ENCODE measurements around the gene KCNIP4. TPM values are rescaled to one million over a fixed set of nuclear protein-coding genes. Genes with fewer than 3 reads are reported as not detected.
A peak's percentile ranks its signal among the peaks of the same experiment; 100 is the strongest.

Gene KCNIP4
- total RNA-seq, 4 donors from 2014 or later: 1.3 to 11.1 TPM; not detected in 2

- Histone ChIP-seq H3K27ac (no peak overlapping the region), H3K36me3 (no peaks in the 10 kb centered on the region), H3K4me3 (no peak overlapping the region), H3K4me1 (no peaks in the 10 kb centered on the region), H3K27me3 (no peaks in the 10 kb centered on the region), H3K9me3 (no peaks in the 10 kb centered on the region)
- intact Hi-C loops (cut with DNase I; ENCODE audit: low total_unique reads): no loop called here
- DNase-seq: no peak
- no peak for TF ChIP-seq POLR2A (IDR thresholded peaks at IDR 0.05)
- no peak for TF ChIP-seq CTCF (IDR thresholded peaks at IDR 0.05)
Measured at GRCh38 chr4:21177092-21177491, 771.5 kb downstream of the KCNIP4 start.

GRCh38 chr4:21167711-21168110, 780.9 kb downstream of the KCNIP4 start:
- Histone ChIP-seq H3K27me3 (no peaks in the 10 kb centered on the region), H3K4me3 (no peak overlapping the region), H3K4me1 (no peaks in the 10 kb centered on the region), H3K27ac (no peak overlapping the region), H3K36me3 (no peaks in the 10 kb centered on the region), H3K9me3 (no peaks in the 10 kb centered on the region)
- DNase-seq: no peak
- intact Hi-C loops (cut with DNase I; ENCODE audit: low total_unique reads): no loop called here
- no peak for TF ChIP-seq CTCF (IDR thresholded peaks at IDR 0.05)
- no peak for TF ChIP-seq POLR2A (IDR thresholded peaks at IDR 0.05)

GRCh38 chr4:21155367-21155766, 793.2 kb downstream of the KCNIP4 start:
- intact Hi-C loops (cut with DNase I; ENCODE audit: low total_unique reads): no loop called here
- Histone ChIP-seq H3K27me3 (no peaks in the 10 kb centered on the region), H3K27ac (no peak overlapping the region), H3K9me3 (no peaks in the 10 kb centered on the region), H3K4me3 (no peak overlapping the region), H3K36me3 (no peaks in the 10 kb centered on the region), H3K4me1 (no peaks in the 10 kb centered on the region)
- no peak for DNase-seq
- TF ChIP-seq CTCF (IDR thresholded peaks at IDR 0.05) (no peak), POLR2A (IDR thresholded peaks at IDR 0.05) (no peak)

DNA sequence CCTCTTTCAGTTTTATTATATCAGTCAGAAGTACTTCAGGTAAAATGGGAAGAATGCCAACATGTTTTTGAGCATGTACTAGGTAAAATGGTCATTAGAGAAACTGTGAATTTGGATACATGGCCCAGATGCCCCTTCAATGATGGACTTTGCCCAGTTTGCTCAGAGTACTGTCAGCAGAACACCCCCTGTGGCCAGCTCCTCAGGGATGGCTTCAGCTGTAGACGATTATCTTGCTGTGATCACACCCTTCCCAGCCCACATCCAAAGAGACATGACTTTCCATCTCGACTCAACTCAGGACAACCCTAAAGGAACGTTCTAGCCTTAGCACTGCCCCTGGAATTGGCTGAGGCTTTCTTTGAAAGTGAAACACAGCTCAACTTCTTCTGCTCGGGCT, 809.2 kb downstream of the KCNIP4 start:
- intact Hi-C loops (cut with DNase I; ENCODE audit: low total_unique reads): no loop called here
- H3K27ac ChIP-seq: no peak overlapping the region
- no peak for TF ChIP-seq POLR2A (IDR thresholded peaks at IDR 0.05)
- no peak for TF ChIP-seq CTCF (IDR thresholded peaks at IDR 0.05)

DNA sequence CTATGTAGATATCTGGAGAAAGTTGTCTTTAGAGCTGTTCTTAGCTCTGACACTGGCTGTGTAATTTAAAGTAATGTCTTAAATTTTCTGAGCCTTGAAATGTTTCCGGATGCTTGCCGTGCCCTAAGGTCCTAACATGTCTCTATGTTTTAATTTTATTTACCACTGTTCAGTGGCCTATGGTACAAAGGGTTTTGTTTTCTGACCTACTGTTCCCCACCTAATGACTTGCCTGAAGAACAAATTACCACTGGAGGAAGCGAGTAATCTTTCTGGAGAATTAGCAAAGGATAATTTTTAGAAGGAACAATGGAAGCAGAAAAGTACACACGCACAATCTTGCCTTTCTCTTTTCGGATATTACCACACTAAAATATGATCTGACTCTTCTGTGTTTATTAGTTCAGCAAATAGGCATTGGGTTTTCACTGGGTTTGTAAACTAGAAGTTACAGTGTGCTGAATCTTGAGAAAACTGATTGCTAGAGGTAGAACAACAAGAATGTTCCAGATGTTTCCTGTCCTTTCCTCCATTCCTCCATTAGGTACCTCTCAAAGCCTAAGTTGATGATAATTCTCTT, 812.4 kb downstream of the KCNIP4 start:
- no peaks in the 10 kb centered on the region for H3K4me1 ChIP-seq
- H3K9me3 ChIP-seq: no peaks in the 10 kb centered on the region
- TF ChIP-seq POLR2A (IDR thresholded peaks at IDR 0.05): no peak
- no peak for TF ChIP-seq CTCF (IDR thresholded peaks at IDR 0.05)
- no peak overlapping the region for H3K4me3 ChIP-seq
- DNase-seq: no peak
- no peaks in the 10 kb centered on the region for H3K36me3 ChIP-seq
- intact Hi-C loops (cut with DNase I; ENCODE audit: low total_unique reads): no loop called here
- H3K27me3 ChIP-seq: no peaks in the 10 kb centered on the region
- H3K27ac ChIP-seq: peak overlapping the region in 1 of 2 donors; percentile 0

More for the DNA sequence above, 809.2 kb downstream of the KCNIP4 start:
- Histone ChIP-seq H3K27me3 (no peaks in the 10 kb centered on the region), H3K4me1 (no peaks in the 10 kb centered on the region), H3K4me3 (no peak overlapping the region), H3K36me3 (no peaks in the 10 kb centered on the region), H3K9me3 (no peaks in the 10 kb centered on the region)
- DNase-seq: no peak
